Keratinocyte (primary cell): ENCODE results near the gene TRIP6.

Experiments
- CTCF ChIP-seq, 3 experiments: IDR thresholded peaks in 1 of 3; conservative IDR thresholded peaks in 1 of 3; optimal IDR thresholded peaks in 1 of 3; 2 replicates in 2 of 3; 3 replicates in 1 of 3; pipeline versions ENCODE3 to v1.5.1; 2011; ENCODE audit warnings: low read length in 3 of 3, mild to moderate bottlenecking in 3 of 3, moderate library complexity in 2 of 3, control low read depth in 1 of 3, inconsistent platforms in 1 of 3; ENCODE audit not compliant: insufficient read depth in 2 of 3; ENCODE audit errors: extremely low read depth in 1 of 3
- EZH2 ChIP-seq: IDR thresholded peaks from one replicate; pipeline ENCODE4 v1.6.1; 2012; ENCODE audit warnings: inconsistent platforms, mild to moderate bottlenecking, low read length, moderate library complexity

GRCh38 chr7:100897772-100898454 lies 30.7 kb downstream of the TRIP6 start:
- TF ChIP-seq CTCF (optimal IDR thresholded peaks at IDR 0.05 in 1 of 3, IDR thresholded peaks at IDR 0.05 in 1 of 3, conservative IDR thresholded peaks at IDR 0.05 in 1 of 3; ENCODE audit: extremely low read depth in 1 of 3, insufficient read depth in 2 of 3, low read length in 3 of 3) = no peak
- TF ChIP-seq EZH2 = no peak
